Suppressor macrophage treated with lipopolysaccharide for 1 hour (primary cell): ENCODE data around the gene NSL1.
A peak's percentile ranks its signal among the peaks of the same experiment; 100 is the strongest.
"Not testable (repeated sequence)": the region's sequence is repeated elsewhere in the genome, so short reads cannot be mapped to it uniquely, and the experiment has no call there.

Source experiments
- DNase-seq, 3 donors: peaks; one replicate each; pipeline ENCODE4 v3.0.0-alpha.2; 2020 to 2022

The NSL1 gene

GRCh38 chr1:212746546-212746945, 45.0 kb downstream of the NSL1 start:
- DNase-seq = no peak

DNA sequence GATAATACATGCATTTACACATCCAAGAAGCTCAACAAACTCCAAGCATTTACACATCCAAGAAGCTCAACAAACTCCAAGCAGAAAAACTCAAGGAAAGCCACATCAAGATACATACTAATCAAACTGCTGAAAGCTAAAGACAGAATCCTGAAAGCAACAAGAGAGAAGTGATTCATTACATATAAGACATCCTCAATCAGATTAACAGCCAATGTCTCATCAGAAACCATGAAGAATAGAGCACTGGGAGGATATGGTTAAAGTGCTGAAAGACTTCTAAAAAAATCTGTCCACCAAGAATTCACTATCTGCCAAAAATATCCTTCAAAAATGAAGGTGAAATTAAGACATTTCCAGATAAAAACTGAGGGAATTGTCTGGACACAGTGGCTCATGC, 46.3 kb downstream of the NSL1 start:
- no peak for DNase-seq

DNA sequence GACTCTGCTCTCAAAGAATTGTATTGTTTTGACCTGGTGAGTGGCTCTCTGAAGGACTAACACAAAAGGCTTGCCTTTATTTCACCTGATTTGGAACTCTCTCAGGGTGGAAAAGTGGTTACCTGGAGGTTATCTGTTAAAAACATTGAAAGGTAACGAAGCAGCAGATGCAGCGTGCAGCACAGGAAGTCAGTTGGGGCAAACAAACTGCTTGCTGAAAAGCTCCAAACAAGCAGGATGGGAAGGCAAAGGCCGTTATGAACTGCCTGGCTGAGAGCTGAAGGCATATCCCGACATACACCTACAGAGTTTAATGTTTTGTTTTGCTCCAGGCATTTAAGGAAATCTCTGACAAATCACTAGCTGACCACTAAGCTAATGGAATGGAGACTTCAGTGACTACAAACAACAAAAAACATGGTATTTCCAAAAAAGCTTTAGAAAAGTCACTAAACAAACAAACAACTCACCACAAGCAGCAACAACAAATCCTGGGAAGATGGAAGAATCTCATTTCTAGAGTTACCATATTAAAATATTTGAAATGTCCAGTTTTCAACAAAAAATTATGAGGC, 47.6 kb downstream of the NSL1 start:
- DNase-seq = no peak

- no peak for DNase-seq
Measured at GRCh38 chr1:212738330-212738729, 53.2 kb downstream of the NSL1 start.

- no peak for DNase-seq
Measured at GRCh38 chr1:212737559-212737958, 54.0 kb downstream of the NSL1 start.

DNA sequence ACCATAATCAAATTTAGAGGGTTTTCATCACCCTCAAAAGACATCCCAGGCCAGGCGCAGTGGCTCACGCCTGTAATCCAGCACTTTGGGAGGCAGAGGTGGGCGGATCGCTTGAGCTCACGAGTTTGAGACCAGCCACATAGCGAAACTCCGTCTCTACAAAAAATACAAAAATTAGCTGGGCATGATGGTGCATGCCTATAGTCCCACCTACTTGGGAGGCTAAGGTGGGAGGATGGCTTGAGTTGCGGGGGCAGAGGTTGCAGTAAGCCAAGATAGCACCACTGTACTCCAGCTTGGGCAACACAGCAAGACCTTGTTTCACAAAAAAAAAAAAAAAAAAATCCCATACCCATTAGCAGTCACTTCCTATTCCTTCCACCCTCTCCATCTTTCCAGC, 58.5 kb downstream of the NSL1 start:
- DNase-seq = no peak

DNA sequence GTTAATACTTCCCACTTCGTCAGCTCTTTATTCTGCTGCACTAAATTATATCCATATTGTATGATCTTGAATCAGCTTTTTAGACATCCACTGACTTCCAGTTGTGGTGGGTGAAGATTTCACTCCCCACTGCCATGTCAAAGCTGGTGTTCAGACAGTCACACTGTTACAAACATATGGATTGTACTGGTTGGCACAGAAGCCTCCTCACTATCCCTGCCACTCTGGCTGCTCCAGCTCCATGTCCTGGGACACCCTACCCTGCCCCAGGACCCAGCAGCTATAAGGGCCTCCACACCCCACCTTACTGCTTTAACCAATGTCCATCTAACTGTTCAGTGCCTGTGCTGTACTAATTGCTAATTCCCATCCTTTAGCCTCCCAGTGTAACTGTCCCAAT, 59.9 kb downstream of the NSL1 start:
- no peak for DNase-seq

DNA sequence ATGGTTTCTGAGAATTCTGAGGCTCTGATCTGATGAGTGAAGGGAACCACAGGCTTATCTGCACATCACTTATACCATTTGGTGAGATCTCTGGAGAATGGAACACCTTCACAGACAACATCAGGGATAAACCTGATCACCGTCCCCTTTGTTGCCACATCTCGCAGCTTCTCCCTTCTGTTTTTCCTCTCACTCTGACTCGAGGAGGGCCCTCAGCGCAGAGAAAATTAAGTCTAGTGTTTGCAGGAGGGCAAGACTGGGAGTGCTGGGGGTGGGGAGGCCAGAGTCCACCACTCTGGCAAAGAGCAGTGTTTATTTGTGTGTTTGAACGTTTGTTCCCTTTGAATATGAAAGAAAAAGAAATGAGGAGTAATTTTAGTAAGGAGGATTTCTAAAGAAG, 63.0 kb downstream of the NSL1 start:
- no peak for DNase-seq

GRCh38 chr1:212727386-212728181, 64.0 kb downstream of the NSL1 start:
- DNase-seq = peak in 2 of 3 donors; percentile 8 to 54

DNA sequence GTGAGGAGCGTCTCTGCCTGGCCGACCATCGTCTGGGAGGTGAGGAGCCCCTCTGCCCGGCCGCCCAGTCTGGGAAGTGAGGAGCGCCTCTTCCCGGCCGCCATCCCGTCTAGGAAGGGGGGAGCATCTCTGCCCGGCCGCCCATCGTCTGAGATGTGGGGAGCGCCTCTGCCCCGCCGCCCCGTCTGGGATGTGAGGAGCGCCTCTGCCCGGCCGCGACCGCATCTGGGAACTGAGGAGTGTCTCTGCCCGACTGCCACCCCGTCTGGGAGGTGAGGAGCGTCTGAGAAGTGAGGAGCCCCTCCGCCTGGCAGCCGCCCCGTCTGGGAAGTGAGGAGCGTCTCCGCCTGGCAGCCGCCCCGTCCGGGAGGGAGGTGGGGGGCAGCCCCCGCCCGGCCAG, 66.9 kb downstream of the NSL1 start:
- DNase-seq = not testable (repeated sequence)

DNA sequence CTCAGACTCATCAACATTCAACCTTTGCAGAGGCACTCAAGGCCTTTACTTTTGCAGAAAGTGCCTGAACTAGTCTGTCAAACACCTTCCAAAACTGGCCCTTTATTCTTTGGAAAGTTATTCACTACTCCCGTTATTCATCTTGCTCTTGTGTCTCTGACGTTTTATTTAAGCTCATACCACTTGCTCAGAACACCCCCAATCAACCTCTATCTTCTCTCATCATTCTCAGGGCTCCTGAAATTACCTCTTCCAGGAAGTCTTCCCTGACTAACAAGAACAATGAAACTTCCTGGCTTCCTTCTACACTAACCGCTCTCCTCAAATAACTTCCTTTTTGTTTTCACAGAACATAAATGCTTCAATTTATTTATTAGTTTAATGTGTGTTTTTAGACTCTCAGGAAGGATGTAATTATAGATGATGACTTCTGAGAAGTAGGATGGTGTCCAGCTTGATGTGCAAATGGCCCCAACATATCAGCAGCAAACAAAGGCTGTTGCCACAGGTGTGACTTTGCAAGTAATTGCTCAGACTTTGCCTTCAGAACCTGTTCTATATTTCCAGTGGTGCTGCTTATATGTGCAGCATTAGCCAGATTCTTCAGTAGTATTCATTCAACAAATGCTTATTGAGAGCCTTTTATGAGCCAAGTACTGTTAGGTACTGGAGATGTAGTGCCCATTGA, 69.2 kb downstream of the NSL1 start:
- peak in 1 of 3 donors; percentile 23 for DNase-seq

- peak; percentile 43 to 83 (median 52) for DNase-seq
Measured at GRCh38 chr1:212721388-212722247, 70.0 kb downstream of the NSL1 start.

DNA sequence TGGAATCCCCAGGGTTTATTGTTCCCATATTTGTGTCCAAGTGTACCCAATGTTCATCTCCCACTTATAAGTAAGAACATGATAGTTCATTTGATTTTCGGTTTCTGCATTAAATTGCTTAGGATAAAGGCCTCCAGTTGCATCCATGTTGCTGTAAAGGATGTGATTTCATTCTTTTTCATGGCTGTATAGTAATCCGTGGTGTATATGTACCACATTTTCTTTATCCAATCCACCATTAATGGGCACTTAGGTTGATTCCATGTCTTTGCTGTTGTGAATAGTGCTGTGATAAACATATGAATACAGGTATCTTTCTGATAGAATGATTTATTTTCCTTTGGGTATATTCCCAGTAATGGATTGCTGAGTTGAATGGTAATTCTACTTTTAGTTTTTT, 71.9 kb downstream of the NSL1 start:
- DNase-seq = no peak

GRCh38 chr1:212718499-212718898, 73.1 kb downstream of the NSL1 start:
- DNase-seq = peak; percentile 54 to 75 (median 66)

DNA sequence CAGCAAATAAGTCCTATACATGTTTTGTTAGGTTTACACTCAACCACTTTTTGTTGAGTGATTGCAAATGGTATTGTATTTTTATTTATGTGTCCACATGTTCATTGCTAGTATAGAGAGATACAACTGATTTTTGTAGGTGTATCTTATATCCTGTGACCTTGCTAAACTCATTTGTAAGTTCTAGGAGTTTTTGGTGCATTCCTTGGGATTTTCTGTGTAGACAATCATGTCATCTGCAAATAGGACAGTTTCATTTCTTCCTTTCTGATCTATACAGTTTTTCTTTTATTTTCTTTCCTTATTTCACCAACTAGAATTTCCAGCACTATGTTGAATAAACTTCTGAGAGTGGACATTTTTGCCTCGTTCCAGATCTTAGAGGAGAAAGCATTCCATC, 75.4 kb downstream of the NSL1 start:
- DNase-seq = peak; percentile 60 to 85 (median 65)

GRCh38 chr1:212713465-212714136, 78.0 kb downstream of the NSL1 start:
- no peak for DNase-seq

DNA sequence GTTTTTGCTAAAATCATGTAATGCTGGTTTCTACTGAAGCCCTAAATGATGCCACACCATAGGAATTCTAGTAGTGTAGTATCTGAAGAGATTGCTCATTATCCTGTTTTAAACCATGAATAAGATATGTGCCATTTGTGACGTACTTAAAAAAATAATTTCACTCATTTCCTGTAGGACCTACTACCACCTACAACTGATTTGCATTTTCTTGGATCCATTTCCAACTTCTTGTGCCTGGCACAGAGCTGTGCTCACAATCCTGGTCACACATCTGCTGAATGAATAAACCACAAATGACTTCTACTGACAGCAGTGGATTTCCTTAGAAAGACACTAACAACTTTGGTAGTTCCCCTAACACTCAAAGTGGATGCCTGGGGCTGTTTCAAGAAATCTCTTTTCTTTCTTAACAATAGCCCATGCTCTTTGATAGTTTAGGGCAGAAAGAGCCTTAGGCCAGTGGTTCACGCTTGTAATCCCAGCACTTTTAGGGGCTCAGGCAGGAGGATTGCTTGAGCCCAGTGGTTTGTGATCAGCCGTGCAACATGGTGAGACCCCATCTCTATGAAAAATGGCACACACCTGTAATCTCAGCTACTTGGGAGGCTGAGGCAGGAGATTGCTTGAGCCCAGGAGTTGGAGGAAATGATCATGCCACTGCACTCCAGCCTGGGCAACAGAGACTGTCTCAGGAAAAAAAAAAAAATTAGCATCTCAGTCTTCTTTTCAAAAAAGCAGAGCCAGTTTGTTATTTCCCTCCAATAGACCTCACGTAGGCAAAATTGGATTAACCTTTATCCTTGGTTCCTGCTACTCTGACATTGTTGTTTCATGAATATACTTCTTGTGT, 78.9 kb downstream of the NSL1 start:
- DNase-seq = peak; percentile 40 to 90 (median 53)

DNA sequence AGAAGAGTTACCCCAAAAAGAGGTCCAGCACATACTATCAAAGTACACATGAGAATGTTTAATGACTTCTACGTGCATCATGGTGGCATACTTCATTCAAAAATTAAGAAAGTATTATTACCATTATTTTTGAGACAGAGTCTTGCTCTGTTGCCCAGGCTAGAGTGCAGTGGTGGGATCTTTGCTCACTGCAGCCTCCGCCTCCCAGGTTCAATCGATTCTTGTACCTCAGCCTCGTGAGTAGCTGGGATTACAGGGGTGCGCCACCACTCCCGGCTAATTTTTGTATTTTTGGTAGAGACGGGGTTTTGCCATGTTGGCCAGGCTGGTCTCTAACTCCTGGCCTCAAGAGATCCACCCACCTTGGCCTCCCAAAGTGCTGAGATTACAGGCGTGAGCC, 79.6 kb downstream of the NSL1 start:
- DNase-seq = not testable (repeated sequence)

DNA sequence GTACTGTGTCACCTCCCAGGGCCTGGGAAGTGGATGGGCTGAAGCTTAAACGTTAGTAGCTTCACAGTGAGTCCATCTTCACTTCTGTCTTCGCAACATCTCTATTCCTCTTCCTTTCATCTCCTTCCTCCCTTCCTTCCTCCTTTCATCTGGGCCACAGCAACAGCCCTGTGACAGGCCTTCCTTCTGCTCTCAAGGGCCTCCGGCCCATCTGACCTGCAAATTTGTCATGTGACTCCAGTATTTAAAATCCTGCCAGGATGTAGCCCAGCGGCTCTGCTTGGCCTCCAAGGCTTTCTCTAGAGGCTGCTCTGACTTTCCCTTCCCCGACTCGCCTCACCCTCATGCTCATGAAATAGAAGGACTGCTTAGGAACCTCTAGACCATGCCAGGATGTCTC, 81.0 kb downstream of the NSL1 start:
- peak in 1 of 3 donors; percentile 26 for DNase-seq

- no peak for DNase-seq
Measured at GRCh38 chr1:212703991-212704564, 87.5 kb downstream of the NSL1 start.

GRCh38 chr1:212702672-212703071, 88.9 kb downstream of the NSL1 start:
- DNase-seq = no peak
